ENCODE results near the gene PTPRG. TPM values are rescaled to one million over a fixed set of nuclear protein-coding genes. Genes with fewer than 3 reads are reported as not detected.

The PTPRG gene
- total and polyA plus RNA-seq, 2 donors (not counting 3 experiments of a cell fraction or from before 2014, with no cell fraction given): 8.9 to 39.1 TPM

GRCh38 chr3:61569856-61570580, 8.6 kb downstream of the PTPRG start:
- H3K79me2 ChIP-seq (ENCODE audit: control insufficient read depth, insufficient read depth, low read length): peaks cover 15% of the 10 kb centered on the region
- H3K4me2 ChIP-seq (ENCODE audit: insufficient read depth, low read length): no peak overlapping the region
- DNase-seq (ENCODE audit: low read depth, low spot score) (no peak), FAIRE-seq (no peak)
- CTCF ChIA-PET: interaction anchor here (16.1 kb wide), 1 partner anchor 617 kb away, joined by 182 read pairs; no protein-coding TSS in a partner anchor
- H3K36me3 ChIP-seq (ENCODE audit: control insufficient read depth in 2 of 2, extremely low read depth in 1 of 2, insufficient read depth in 2 of 2, low read length in 2 of 2): no peaks in the 10 kb centered on the region
- no peaks in the 10 kb centered on the region for H3K9me3 ChIP-seq (replicated peaks; ENCODE audit: control insufficient read depth, insufficient read depth, low read length)
- BruUV-seq (replicated peaks): no TSS peak
- peaks cover 2% of the 10 kb centered on the region for H3K4me1 ChIP-seq (ENCODE audit: control insufficient read depth, extremely low read depth, insufficient read depth, low read length)
- dilution Hi-C loops (cut with MboI; ENCODE audit: extremely low pct_ligation_motif_present, low sequenced_read_pairs): no loop called here
- no peaks in the 10 kb centered on the region for H4K20me1 ChIP-seq (replicated peaks; ENCODE audit: control insufficient read depth, extremely low read depth, insufficient read depth, low read length)
- H3K9ac ChIP-seq (replicated peaks; ENCODE audit: extremely low read depth, insufficient read depth, low read length): no peak overlapping the region
- TF ChIP-seq POLR2AphosphoS5 (IDR thresholded peaks at IDR 0.05; ENCODE audit: insufficient read depth, low read depth, low read length): no peak
- TF ChIP-seq EZH2 (IDR thresholded peaks at IDR 0.05; ENCODE audit: borderline replicate concordance, low read depth, low read length, severe bottlenecking): no peak
- no peak for TF ChIP-seq JUN (IDR thresholded peaks at IDR 0.05; ENCODE audit: borderline replicate concordance, insufficient read depth, insufficient read length, low read depth)
- no peak for TF ChIP-seq FOS (IDR thresholded peaks at IDR 0.05; ENCODE audit: borderline replicate concordance, insufficient read depth, low read length)
- TF ChIP-seq, protein P1, sequence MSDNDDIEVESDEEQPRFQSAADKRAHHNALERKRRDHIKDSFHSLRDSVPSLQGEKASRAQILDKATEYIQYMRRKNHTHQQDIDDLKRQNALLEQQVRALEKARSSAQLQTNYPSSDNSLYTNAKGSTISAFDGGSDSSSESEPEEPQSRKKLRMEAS (IDR thresholded peaks at IDR 0.05; ENCODE audit: insufficient read depth, insufficient read length): no peak
- TF ChIP-seq, protein P2, sequence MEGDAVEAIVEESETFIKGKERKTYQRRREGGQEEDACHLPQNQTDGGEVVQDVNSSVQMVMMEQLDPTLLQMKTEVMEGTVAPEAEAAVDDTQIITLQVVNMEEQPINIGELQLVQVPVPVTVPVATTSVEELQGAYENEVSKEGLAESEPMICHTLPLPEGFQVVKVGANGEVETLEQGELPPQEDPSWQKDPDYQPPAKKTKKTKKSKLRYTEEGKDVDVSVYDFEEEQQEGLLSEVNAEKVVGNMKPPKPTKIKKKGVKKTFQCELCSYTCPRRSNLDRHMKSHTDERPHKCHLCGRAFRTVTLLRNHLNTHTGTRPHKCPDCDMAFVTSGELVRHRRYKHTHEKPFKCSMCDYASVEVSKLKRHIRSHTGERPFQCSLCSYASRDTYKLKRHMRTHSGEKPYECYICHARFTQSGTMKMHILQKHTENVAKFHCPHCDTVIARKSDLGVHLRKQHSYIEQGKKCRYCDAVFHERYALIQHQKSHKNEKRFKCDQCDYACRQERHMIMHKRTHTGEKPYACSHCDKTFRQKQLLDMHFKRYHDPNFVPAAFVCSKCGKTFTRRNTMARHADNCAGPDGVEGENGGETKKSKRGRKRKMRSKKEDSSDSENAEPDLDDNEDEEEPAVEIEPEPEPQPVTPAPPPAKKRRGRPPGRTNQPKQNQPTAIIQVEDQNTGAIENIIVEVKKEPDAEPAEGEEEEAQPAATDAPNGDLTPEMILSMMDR (IDR thresholded peaks at IDR 0.05; ENCODE audit: extremely low read depth in 1 of 2, insufficient read depth in 1 of 2, low read depth in 1 of 2, low read length in 2 of 2): no peak
- POLR2A ChIA-PET: no interaction called here
- no peaks in the 10 kb centered on the region for H3K9me1 ChIP-seq (replicated peaks; ENCODE audit: control insufficient read depth, extremely low read depth, insufficient read depth, low read length)
- no peaks in the 10 kb centered on the region for H3K27me3 ChIP-seq (ENCODE audit: control insufficient read depth in 2 of 2, insufficient read depth in 2 of 2, low read length in 2 of 2)
- no peak overlapping the region for H3K4me3 ChIP-seq (replicated peaks in 1 of 3; ENCODE audit: insufficient read depth in 1 of 3, low read depth in 1 of 3, low read length in 3 of 3)
- intact Hi-C loops (cut with micrococcal nuclease): no loop called here
- no peak overlapping the region for H3K27ac ChIP-seq (ENCODE audit: insufficient read depth, low read depth, low read length)
- H2AFZ ChIP-seq (ENCODE audit: low read depth, low read length): no peak overlapping the region
